Uterus (tissue), 4 donors: ENCODE data around the gene MYBPC1. TPM values are rescaled to one million over a fixed set of nuclear protein-coding genes. Genes with fewer than 3 reads are reported as not detected.

ENCODE experiments used
- DNase-seq, 2 donors: peaks; one replicate each; pipeline ENCODE4 v3.0.0-alpha.2; 2019 to 2020
- H3K27ac ChIP-seq, 2 donors: fragments of 200-600 bp; sonication (generic); 1 replicate in 1 of 2; 2 replicates in 1 of 2; pipeline ENCODE4 v1.5.1; 2016 to 2018
- H3K27me3 ChIP-seq, 2 donors: fragments of 200-600 bp; sonication (generic); one replicate each; pipeline ENCODE4 v1.5.1; 2018 to 2019; ENCODE audit warnings: control low read depth in 1 of 2
- H3K36me3 ChIP-seq, 2 donors: fragments of 200-600 bp; sonication (generic); one replicate each; pipeline ENCODE4 v1.5.1; 2019; ENCODE audit warnings: control low read depth in 1 of 2
- H3K4me1 ChIP-seq, 2 donors: fragments of 200-600 bp; sonication (generic); one replicate each; pipeline ENCODE4 v1.5.1; 2018 to 2019; ENCODE audit warnings: control low read depth in 1 of 2
- H3K4me3 ChIP-seq, 2 donors: fragments of 200-600 bp; sonication (generic); 1 replicate in 1 of 2; 2 replicates in 1 of 2; pipeline ENCODE4 v1.5.1; 2018 to 2019; ENCODE audit warnings: mild to moderate bottlenecking in 1 of 2
- H3K9me3 ChIP-seq, 2 donors: fragments of 200-600 bp; sonication (generic); one replicate each; pipeline ENCODE4 v1.5.1; 2019; ENCODE audit warnings: control low read depth in 1 of 2
- CTCF ChIP-seq, 4 experiments: fragments of 200-600 bp in 2 of 4; fragments of 450-650 bp in 2 of 4; sonication (generic) in 2 of 4; IDR thresholded peaks; one replicate each; pipeline ENCODE4 v1.5.1; 2016 to 2019; ENCODE audit warnings: antibody characterized with exemption in 4 of 4, mild to moderate bottlenecking in 2 of 4, moderate library complexity in 1 of 4
- POLR2A ChIP-seq, 2 donors: fragments of 450-650 bp; IDR thresholded peaks; one replicate each; pipeline ENCODE4 v1.6.1; 2016; ENCODE audit warnings: antibody characterized with exemption in 2 of 2, mild to moderate bottlenecking in 1 of 2, moderate library complexity in 1 of 2
- intact Hi-C: fragments of 100-400 bp; cut with DNase I; formaldehyde crosslinking; loops from one replicate; pipeline ENCODE4 v1.15.1; 2023; ENCODE audit warnings: low total_unique reads
- total RNA-seq, 4 donors: library from RNA; depleted of rRNA in 3 of 4; stranded (reverse); fragments of >200 nt in 3 of 4; gene quantifications; one replicate each; pipeline versions ENCODE4 v1.1.0 to v1.2.4, GENCODE V29; 2014 to 2023
- donor health status: DM: yes; HTN: yes; CAD: no.

Gene MYBPC1
- total RNA-seq, 4 donors from 2014 or later, result 0.14 to 0.73 TPM; not detected in 2

- Histone ChIP-seq H3K9me3 (no peaks in the 10 kb centered on the region), H3K36me3 (no peaks in the 10 kb centered on the region), H3K4me1 (no peaks in the 10 kb centered on the region), H3K27ac (no peak overlapping the region), H3K27me3 (no peaks in the 10 kb centered on the region), H3K4me3 (no peak overlapping the region)
- TF ChIP-seq POLR2A (IDR thresholded peaks at IDR 0.05) (no peak), CTCF (IDR thresholded peaks at IDR 0.05) (no peak)
- no peak for DNase-seq
- intact Hi-C loops, result no loop called here
Measured at GRCh38 chr12:101619026-101619786, 24.4 kb downstream of the MYBPC1 start.

DNA sequence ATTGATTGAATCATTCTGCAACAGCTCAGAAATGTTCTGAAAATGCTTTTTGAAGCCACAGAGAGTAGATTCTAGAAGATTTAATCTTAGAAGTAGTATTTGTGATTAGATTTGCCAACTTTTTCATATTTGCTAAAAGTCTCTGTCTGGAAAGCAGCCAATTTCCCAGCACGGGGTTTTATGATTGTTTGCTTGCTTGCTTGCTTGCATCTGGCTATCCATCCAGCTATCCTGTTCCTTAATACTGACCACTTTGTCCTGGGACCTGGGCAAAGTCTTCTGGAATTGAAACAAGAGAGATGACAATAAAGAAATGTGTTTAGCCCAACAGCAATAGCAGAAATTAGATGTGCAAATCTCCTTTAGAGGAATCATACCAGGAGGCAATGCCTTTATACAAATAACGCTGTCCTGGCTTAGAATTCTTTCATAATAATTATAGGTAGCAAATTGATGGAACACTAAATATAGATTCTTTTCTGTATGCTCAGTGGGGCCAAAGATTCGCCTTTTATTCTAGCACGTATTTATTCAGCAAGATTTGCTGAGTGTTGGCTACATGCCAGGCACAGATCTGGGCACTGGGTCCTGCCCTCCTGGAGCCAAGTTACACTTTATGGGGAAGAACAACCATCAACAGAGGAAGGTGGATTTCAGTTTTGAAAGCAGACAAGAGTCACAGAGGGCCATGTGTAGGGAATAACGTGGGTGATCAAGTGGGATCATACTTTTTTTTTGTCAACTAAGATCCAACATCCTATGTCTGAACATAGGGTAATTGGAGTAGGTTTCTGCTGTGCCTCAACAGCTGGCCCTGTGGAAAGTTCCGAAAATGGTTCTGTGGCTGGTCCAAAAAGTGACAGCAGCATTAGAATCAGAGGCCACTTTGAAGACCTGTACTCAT is 25.3 kb downstream of the MYBPC1 start:
- no peaks in the 10 kb centered on the region for H3K36me3 ChIP-seq
- no peak overlapping the region for H3K27ac ChIP-seq
- H3K9me3 ChIP-seq, result no peaks in the 10 kb centered on the region
- no peak for TF ChIP-seq CTCF (IDR thresholded peaks at IDR 0.05)
- TF ChIP-seq POLR2A (IDR thresholded peaks at IDR 0.05), result no peak
- H3K27me3 ChIP-seq, result no peaks in the 10 kb centered on the region
- H3K4me3 ChIP-seq, result no peak overlapping the region
- intact Hi-C loops, result no loop called here
- H3K4me1 ChIP-seq, result no peaks in the 10 kb centered on the region
- DNase-seq, result no peak

DNA sequence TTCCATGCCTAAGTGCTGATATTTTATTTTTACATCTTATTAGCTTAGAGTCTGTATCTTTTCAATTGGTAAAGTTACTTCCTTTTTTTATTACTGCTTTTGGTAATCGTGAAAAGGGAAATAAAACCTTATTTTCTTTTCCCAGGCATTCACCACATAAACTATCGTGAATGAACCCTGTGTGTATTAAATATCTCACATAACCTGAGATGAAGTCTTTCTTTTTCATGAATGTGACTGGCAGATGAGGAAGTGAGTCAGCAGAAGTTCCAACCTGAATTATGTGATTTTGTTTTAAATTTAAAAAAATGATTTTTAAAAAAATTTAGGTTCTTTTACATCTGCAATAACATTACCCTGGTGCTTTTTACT is 26.0 kb downstream of the MYBPC1 start:
- no peak overlapping the region for H3K4me3 ChIP-seq
- no peaks in the 10 kb centered on the region for H3K4me1 ChIP-seq
- DNase-seq, result no peak
- intact Hi-C loops, result no loop called here
- H3K9me3 ChIP-seq, result no peaks in the 10 kb centered on the region
- no peaks in the 10 kb centered on the region for H3K36me3 ChIP-seq
- no peak overlapping the region for H3K27ac ChIP-seq
- TF ChIP-seq POLR2A (IDR thresholded peaks at IDR 0.05) (no peak), CTCF (IDR thresholded peaks at IDR 0.05) (no peak)
- no peaks in the 10 kb centered on the region for H3K27me3 ChIP-seq

GRCh38 chr12:101628676-101629075 is 33.9 kb downstream of the MYBPC1 start:
- Histone ChIP-seq H3K9me3 (no peaks in the 10 kb centered on the region), H3K27ac (no peak overlapping the region), H3K4me3 (no peak overlapping the region), H3K4me1 (no peaks in the 10 kb centered on the region), H3K27me3 (no peaks in the 10 kb centered on the region), H3K36me3 (no peaks in the 10 kb centered on the region)
- intact Hi-C loops, result no loop called here
- DNase-seq, result no peak
- TF ChIP-seq CTCF (IDR thresholded peaks at IDR 0.05) (no peak), POLR2A (IDR thresholded peaks at IDR 0.05) (no peak)

DNA sequence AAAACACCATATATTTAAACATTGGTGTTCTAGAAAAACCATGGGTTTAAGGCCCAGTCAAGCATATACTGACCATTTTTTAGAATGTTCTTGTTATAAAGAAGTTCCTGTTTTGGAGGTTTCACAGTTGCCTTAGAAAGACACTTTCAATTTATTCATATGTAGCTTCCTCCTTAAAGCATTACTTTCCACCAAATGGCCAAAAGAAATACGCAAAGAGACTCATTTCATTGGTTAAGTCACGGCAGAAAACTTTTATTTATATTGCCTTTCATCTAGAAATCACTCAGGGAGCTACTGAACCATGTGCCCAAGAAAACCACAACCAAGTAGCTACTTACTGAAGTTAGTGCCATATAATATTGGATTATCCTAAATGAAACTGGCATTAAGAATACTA is 40.0 kb downstream of the MYBPC1 start:
- TF ChIP-seq POLR2A (IDR thresholded peaks at IDR 0.05) (no peak), CTCF (IDR thresholded peaks at IDR 0.05) (no peak)
- no peaks in the 10 kb centered on the region for H3K27me3 ChIP-seq
- no peak for DNase-seq
- no peaks in the 10 kb centered on the region for H3K36me3 ChIP-seq
- no peak overlapping the region for H3K27ac ChIP-seq
- no peaks in the 10 kb centered on the region for H3K9me3 ChIP-seq
- H3K4me1 ChIP-seq, result no peaks in the 10 kb centered on the region
- intact Hi-C loops, result no loop called here
- no peak overlapping the region for H3K4me3 ChIP-seq
